Pulmonary artery endothelial cell (primary cell): Measurements from ENCODE around the gene FXYD7. TPM values are rescaled to one million over a fixed set of nuclear protein-coding genes. Genes with fewer than 3 reads are reported as not detected.
A peak's percentile ranks its signal among the peaks of the same experiment; 100 is the strongest.
"Not testable (repeated sequence)": the region's sequence is repeated elsewhere in the genome, so short reads cannot be mapped to it uniquely, and the experiment has no call there.

Source experiments
- DNase-seq: peaks from one replicate; pipeline ENCODE4 v3.0.0-alpha.2; 2011; ENCODE audit warnings: low read depth, low spot score
- total RNA-seq: library from RNA; depleted of rRNA; stranded (reverse); fragments of >200 nt; gene quantifications from 2 replicates; pipeline ENCODE4 v1.2.3, GENCODE V29; 2014

Gene FXYD7
- total RNA-seq, 1 donor from 2014 or later: not detected

DNA sequence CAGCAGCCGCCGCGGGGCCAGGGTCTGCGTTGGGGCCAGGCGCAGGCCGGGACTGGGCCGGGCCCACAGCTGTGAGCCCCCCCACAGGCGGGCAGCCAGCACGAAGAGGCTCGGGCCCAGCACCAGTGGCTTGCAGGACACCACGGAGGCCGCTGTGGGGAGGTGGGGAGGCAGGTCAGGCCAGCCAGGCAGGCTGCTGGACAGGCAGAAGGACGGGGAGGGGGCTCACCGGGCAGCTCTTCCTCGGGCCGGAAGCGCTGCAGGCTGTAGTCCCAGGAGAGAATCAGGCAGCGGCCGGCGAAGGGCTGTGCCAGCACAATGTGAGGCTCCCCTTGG is 16.5 kb upstream of the FXYD7 start:
- no peak for DNase-seq

DNA sequence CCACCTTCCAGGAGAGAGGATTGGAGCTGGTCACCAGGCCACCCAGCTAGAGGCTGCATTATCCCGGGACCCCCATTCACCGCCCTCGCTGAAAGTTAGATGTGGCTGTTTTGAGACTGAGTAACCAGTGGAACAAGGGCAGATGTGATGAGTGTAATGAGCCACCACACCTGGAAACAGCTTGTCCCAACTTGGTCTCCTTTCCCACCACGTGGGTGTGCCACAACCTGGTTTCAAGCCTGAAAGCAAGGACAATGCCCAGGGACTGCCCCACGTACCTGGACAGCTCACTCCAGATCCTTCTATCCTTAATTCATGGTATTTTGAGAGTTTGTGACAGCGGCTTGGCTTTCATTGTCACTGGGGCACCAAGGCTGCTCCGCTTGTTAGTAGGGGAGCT is 15.2 kb upstream of the FXYD7 start:
- no peak for DNase-seq

DNA sequence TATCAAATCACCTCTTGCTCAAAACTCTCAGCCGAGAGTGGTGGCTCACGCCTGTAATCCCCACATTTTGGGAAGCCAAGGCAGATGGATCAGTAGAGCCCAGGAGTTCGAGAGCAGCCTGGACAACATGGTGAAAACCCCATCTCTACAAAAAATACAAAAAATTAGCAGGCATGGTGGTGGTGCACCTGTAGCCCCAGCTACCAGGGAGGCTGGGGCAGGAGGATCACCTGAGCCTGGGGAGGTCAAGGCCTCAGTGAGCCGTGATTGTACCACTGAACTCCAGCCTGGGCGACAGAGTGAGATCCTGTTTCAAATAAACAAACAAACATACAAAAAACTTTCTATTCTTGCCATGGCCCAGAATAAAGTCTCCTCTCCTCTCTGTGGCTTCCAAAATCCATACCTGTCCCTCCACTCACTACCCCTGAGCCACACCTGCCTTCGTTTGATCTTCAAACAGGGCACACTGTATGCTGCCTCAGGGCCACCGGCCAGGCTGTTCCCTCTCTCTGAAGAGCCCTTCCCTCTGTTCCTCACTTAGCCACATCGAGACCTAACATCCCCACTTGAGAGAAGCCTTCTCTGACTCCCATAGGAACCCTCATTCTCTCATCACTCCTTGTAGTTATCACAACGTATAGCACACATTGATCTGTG is 14.5 kb upstream of the FXYD7 start:
- no peak for DNase-seq

DNA sequence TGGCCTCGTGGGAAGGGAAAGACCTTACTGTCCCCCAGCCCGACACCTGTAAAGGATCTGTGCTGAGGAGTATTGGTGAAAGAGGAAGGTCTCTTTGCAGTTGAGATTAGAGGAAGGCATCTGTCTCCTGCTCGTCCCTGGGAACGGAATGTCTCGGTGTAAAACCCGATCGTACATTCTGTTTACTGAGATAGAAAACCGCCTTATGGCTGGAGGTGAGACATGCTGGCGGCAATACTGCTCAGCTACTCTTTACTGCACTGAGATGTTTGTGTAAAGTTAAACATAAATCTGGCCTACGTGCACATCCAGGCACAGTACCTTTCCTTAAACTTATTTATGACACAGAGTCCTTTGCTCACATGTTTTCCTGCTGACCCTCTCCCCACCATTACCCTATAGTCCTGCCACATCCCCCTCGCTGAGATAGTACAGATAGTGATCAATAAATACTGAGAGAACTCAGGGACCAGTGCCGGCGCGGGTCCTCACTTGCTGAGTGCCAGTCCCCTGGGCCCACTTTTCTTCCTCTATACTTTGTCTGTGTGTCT is 13.3 kb upstream of the FXYD7 start:
- DNase-seq: not testable (repeated sequence)

DNA sequence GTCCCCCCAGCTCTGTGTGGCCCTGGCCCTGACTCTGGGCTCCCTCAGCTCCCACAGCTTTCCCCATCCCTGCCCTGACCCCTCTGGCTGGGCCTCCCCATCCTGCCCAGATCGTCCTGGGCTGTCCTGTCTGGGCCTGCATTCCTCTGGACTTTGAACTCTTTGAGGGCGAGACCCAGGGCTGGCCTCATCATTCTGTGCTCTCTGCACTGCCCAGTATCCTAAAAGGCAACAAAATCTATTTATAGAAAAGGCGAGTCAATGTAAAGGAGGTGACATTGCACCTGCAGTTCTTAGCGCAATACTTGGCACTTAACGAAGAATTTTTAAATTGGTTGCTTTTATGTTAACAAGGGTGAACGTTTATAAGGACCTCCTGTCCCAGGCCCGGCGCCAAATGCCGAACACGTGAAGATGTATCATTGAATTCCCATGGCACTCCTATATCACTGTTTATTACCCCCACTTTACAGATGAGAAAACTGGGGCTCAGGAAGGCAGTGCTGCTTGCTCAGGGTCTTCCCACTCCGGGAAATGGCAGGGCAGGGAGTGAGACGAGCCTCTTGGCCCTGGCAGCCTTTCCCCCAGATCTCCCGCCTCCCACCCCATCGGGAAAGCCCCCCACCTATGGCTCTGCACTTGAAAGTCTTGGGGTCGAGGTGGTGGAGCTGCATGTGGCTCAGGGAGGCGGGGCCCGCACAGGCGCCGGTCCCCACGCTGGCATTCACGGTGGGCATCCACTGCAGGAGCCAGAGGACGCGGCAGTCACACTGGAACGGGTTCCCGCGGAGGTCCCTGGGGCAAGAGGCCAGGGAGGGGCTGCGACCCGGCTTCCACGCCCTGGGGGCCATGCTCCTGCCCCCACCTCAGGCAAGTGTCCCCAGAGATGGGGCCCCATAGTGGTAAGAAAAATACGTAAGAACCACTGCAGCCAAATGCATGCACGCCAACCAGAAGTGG is 12.0 kb upstream of the FXYD7 start:
- DNase-seq: no peak

DNA sequence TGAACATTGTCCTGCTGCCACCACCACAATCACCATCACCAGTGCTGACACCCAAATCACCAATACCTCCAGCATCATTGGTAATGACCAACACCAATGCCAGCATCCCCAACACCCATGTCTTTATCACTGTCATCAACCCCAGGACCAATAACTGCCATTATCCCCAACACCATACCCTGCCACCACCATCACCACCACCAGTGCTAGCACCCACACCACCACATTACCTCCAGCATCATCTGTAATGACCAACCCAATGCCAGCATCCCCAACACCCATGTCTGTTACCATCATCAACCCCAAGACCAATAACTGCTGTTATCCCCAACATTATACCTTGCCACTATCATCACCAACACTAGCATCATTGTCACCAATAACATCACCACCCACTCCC is 10.8 kb upstream of the FXYD7 start:
- DNase-seq: no peak

DNA sequence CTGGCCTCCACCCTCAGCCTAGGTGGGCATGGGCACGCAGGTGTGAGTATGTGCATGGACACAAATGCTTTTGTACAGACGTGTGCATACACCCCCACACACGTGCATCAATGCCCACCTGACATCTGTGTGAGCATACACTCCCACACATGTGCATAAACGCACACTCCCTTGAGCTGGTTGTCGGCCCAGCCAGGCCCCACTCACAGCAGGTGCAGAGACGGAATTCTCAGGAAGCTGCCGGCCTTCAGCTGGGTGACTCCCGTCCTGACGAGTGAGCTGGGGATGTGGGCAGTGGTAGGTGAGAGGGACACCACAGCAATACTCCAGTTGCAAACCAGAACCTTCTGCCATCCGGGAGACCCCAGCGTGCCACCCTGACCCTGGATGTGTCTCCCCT is 9.2 kb upstream of the FXYD7 start:
- DNase-seq: no peak

DNA sequence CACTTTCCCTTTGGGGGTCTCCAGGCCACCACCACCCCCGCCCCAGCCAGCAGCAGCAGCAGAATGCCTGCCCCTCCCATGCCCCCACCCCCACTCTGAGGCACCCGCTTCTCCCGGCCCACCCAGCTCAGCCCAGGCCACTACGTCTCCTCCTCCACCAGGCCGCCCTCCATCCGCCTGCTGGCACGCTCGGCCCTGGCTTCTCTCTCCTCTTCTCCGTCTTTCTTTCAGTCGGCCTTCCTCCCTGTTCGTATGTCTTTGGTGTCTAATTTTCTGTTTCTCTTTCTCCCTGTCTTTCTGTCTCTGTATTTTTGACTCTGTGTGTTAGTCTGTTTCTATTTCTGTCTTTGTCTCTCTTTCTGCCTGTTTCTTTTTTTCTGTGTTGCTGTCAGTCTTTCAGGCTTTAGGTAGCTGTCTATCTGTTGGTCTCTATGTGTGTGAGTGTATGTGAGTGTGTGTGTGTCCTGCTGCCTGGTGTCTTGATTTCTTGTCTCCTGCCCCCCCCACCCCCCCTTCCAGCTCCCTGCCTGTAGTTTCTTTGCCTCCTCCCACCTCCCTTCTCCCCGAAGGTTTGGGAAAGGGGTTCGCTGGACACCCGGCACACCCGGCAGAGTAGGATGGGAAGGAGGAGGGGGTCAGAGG is 8.3 kb upstream of the FXYD7 start, which contains the start of gene LGI4:
TSS of gene LGI4 (minus strand) at position 459 of the 642 bp plus-strand sequence. CDS start at position 80, 379 bp downstream.
- no peak for DNase-seq

DNA sequence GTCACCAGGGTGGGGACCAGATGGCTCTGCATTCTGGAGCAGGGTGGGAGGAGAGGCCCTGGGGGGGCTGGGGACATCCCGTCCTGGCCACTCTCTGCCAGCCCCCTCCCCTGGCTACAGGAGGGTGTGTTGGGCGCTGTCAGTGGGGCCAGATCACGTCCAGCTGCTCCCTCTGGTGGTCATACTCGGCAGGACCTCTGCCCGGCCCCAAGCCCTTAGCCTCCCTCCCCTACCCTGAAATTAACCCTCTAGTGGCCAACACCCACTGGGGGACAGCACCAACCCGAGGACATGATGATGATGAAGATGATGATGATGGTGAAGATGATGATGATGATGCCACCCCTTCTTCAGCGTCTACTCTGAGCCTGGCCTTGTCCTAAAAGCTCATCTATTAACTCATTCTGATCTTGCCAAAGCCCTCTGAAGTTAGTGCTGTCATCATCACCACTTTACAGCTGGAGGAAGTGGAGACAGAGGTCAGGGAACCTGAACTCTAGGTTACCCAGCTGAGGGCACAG is 7.6 kb upstream of the FXYD7 start:
- no peak for DNase-seq

DNA sequence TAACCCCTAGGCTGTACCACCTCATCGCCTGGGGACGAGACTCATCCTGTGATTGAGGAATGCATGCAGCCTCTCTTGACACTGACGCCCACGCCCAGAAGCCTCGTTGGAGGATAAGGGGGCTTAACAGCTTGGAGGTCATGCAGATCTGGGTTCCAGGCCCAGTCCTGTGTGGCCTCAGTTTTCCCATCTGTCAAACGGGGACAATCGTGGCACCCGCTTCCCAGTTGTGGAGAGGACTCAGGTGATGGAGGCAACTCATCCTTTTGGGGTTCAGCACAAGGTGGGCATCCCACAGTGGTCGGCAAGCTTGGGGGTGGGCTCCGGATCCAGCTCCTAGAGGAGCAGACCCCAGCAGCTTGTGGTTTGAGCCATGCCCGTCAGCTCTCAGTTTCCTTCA is 6.8 kb upstream of the FXYD7 start:
- no peak for DNase-seq

DNA sequence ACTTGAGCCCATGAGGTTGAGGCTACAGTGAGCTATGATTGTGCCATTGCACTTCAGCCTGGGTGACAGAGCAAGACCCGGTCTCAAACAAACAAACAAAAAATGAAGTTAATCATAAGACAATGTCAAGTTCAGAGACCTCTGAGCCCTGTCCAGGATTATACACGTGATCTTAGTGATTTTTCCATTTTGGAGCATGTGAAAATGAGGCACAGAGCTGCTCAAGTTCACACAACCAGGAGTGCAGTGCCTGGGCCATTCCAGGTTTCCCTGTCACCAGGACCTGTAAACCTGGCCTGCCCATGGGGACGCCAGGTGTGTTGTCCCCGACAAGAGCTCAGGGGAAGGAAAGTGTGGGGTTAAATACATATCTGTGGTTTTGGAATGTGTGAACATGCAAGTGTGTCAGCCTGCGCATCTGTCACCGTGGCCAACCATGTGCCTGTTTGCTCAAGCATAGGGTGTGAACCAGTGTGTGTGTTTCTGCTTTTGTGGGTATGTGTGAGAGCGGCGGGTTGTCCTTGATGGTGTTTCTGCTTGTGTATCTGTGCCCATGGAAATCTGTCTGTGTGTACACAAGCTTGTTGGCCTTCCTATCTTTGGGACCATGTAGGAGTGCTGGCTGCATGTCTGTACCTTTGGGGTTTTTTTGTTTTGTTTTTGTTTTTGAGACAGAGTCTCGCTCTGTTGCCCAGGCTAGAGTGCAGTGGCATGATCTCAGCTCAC is 5.9 kb upstream of the FXYD7 start:
- no peak for DNase-seq

DNA sequence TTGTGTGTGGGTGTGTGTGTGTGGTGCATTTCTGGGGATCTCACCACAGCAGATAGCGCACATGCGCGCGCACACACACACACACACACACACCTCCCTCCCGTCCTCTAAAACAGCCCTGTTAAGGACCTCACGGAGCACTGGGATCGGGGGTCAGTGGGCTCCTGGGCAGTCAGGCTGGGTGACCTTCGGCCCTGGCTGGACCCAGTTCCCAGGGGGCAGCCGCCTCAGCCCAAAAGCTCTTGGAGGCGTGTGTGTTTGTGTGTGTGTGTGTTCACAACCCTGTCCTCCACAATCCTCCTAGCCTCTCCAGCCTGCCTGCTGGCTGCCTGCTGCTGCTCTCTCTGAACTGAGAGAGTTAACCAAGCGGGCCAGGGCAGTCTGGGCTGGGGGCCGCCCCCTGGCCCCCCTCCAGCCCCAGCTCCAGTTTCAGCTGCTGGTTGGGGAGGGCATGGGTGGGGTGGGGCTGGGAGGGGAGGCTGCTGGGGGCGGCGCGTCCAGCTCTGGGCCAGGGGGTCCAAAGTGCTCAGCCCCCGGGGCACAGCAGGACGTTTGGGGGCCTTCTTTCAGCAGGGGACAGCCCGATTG is 4.7 kb upstream of the FXYD7 start, which contains the start of gene FXYD1:
TSS of gene FXYD1 (plus strand) at position 520 of the 588 bp plus-strand sequence. CDS start 1,256 bp downstream, outside the sequence.
- no peak for DNase-seq

DNA sequence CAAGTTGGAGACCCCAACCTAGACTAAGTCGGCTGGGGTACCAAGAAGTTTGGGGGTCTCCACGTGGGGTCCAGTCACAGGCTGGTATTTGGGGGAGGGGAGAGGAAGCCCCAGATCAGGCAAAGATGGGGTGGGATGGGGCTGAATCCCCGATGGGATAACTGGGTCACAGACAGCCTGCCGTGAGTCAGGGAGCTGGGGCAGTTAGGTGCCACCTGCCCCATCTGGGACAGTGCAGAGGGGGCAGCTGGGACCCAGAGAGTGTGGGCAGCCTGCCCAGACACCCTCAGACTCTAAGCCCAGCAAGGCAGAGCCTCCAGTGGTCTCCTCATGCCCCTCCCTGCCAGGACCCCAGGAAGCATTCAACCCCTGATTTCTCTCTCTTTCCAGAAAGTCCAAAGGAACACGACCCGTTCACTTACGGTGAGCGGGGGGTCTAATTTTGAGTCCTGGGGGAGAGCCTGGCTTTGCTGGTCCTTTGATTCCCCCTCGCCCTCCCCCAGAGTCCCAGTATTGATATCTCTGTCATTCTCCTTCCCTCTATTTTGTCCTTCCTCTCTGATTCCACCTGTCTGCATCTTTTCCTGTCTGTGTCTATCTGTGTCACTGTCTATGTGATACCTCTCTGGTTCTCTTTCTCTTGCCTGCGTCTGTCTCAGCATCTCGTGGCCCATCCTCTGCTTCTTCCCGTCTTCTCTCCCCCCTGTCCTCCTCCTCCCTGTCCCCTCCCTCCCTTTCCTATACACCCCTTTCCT is 2.7 kb upstream of the FXYD7 start:
- DNase-seq: no peak

DNA sequence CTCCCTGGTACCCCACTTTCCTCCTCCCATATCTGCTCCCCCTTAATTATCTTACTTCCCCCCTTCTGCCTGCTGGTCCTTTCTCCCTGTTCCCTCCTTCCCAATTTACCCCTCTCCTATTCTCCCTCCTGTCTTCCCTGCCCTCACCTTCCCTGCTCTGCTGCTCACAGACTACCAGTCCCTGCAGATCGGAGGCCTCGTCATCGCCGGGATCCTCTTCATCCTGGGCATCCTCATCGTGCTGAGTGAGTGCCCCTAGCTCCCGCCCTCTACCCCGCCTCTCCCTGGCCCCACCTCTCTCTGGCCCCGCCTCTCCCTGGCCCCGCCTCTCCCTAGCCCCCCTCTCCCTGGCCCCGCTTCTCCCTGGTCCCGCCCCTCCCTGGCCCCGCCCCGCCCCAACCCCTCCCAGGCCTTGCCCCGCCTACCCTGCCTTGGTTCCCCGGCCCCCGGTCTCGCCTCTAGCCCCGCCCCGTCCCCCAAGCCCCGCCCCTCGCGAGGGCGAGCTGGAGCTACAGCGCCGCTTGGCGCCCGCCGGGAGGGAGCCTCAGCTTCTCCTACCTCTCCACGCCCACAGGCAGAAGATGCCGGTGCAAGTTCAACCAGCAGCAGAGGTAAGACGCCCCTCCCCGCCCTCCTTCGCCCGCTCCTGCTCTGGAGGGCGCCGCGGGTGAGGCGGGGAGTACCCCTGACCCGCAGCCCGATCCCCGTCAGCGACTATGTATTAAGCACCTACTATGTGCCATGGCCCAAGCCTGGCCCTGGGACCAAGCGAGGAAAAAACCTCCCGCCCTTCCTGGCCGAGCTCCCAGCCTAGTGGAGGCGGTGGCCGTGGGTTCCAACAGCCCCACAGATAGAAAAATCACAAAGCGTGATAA is 1.9 kb upstream of the FXYD7 start:
- DNase-seq: peak; percentile 57

DNA sequence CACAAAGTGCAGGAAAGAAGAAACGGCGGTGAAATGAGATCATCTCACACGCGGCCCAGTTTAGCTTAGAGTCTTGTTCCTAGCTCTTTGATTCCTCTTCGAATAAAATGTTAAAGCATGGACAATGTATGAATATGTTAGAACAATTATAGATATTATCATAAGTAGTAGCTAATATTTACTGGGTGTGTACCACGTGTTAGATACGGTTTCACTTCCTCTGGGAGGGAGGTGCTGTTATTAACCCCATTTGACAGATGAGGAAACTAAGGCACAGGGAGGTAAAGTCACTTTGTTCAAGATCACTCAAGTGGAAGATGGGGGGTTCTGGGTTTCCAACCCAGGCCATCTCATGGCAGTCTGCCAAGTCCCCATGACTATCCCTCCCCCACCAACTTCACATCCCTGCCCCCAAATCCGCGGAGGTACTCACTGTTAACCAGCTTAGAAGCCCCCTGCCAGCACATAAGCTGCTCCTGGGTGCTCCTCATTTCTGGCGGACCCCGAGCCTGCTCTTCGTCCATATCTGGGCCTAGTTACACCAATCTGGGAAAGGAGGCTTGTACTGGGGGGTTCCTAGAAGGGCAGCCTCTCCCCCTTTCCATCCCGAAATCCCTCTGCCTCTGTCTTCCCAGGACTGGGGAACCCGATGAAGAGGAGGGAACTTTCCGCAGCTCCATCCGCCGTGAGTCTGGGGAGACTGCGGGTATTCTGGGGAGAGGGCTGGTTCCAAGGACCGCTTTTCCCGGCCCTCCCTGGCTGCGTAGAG is 1.0 kb upstream of the FXYD7 start:
- DNase-seq: no peak

DNA sequence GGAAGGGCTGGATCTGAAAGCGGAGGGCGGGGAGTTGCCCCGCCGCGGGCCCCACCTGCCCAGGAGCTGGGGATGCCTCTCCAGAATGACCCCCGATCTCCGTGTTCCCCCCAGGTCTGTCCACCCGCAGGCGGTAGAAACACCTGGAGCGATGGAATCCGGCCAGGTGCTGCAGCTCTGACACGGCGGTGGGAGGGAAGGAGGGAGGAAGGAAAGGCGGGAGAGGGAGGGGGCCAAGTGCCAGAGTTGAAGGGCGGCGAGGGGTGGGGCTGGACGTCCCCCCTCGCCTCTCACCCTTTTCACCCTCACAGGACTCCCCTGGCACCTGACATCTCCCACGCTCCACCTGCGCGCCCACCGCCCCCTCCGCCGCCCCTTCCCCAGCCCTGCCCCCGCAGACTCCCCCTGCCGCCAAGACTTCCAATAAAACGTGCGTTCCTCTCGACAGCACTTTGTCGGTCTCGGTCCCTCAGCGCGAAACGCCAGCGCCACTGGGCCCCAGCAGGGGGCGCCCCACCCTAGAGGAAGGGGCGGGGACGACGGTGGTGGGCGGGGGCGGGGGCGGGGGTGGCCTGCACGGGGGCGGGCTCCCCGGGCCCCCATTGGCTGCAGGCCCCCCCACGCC is 337 bp upstream of the FXYD7 start:
- DNase-seq: no peak

DNA sequence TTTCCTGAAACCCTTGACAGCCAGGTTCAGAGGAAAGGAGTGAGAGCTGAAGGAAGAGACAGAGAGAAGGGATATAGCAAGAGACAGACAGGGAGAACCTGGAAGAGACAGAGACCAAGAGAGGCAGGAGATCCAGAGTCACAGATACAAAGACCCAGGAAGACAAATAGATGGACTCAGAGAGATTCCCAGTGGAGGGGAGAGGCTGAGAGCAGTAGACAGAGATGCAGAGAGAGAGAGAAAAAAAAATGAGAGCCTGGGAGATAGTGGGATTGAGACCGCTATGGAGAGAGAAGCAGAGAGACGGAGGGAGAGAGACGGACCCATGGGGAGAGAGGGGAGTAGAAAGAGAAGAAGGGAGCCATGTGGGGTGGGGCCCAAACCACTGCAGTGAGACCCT is 763 bp downstream of the FXYD7 start:
- no peak for DNase-seq

DNA sequence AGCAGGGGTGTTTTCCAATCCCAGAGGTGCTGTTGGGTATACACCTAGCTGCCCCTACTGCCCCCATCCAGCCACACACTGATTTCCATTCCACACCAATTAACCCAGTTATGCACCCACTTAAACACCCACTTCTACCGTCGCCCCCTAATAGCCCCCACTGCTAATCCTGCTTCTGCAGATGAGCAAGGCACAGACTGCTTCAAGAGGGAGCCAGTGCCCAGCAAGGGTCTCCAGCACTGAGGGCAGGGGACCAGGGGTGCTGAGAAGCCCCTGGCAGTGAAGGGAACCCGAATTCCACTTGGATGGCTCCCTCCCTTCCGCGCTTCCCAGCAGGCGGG is 1.2 kb downstream of the FXYD7 start:
- DNase-seq: no peak
